Activated B cell treated with CpG ODN at 0.5 μM for 24 hours (primary cell): ENCODE measurements around the gene ARFGEF2. TPM values are rescaled to one million over a fixed set of nuclear protein-coding genes. Genes with fewer than 3 reads are reported as not detected.

Experiments used
- ATAC-seq: fragments of 200-7000 bp; cut with Tn5 transposase; one replicate; pipeline ENCODE4 v1.10.0; 2021; ENCODE audit warnings: low read depth, mild to moderate bottlenecking, moderate library complexity
- CTCF ChIA-PET: fragments of 350-600 bp; sonication (Branson Sonifier 250); formaldehyde crosslinking; loops from one replicate; lab custom pipeline; 2021; ENCODE audit warnings: antibody characterized with exemption; lab: Charles Lee
- POLR2A ChIA-PET: fragments of 350-600 bp; sonication (Branson Sonifier 250); formaldehyde crosslinking; loops from one replicate; lab custom pipeline; 2021; ENCODE audit warnings: antibody characterized with exemption; lab: Charles Lee
- DNase-seq: peaks from one replicate; pipeline ENCODE4 v3.0.0; 2022
- H3K27ac Mint-ChIP-seq: one replicate; pipeline ENCODE4 v1.8.0; 2020; ENCODE audit warnings: mixed read lengths
- H3K27me3 Mint-ChIP-seq: one replicate; pipeline ENCODE4 v1.8.0; 2021; ENCODE audit warnings: mixed read lengths
- H3K36me3 Mint-ChIP-seq: one replicate; pipeline ENCODE4 v1.8.0; 2021; ENCODE audit warnings: low read depth, mixed read lengths
- H3K4me1 Mint-ChIP-seq: one replicate; pipeline ENCODE4 v1.8.0; 2021; ENCODE audit warnings: mixed read lengths
- H3K4me3 Mint-ChIP-seq: one replicate; pipeline ENCODE4 v1.8.0; 2020; ENCODE audit warnings: mild to moderate bottlenecking, mixed read lengths
- H3K9me3 Mint-ChIP-seq: one replicate; pipeline ENCODE4 v1.8.0; 2020; ENCODE audit warnings: mixed read lengths
- intact Hi-C: fragments of 100-400 bp; cut with micrococcal nuclease; formaldehyde crosslinking; loops from one replicate; pipeline ENCODE4 v1.15.1; 2024
- total RNA-seq: library from RNA; stranded (reverse); gene quantifications from 2 replicates; pipeline ENCODE4 v1.2.3, GENCODE V29; 2022
- TF ChIP-seq, protein P1 (sequence below): fragments of 200-600 bp; IDR thresholded peaks from one replicate; pipeline ENCODE4 v1.8.0; 2022; ENCODE audit warnings: antibody characterized with exemption, mild to moderate bottlenecking

The ARFGEF2 gene
- total RNA-seq, 1 donor from 2014 or later = 39.0 TPM

DNA sequence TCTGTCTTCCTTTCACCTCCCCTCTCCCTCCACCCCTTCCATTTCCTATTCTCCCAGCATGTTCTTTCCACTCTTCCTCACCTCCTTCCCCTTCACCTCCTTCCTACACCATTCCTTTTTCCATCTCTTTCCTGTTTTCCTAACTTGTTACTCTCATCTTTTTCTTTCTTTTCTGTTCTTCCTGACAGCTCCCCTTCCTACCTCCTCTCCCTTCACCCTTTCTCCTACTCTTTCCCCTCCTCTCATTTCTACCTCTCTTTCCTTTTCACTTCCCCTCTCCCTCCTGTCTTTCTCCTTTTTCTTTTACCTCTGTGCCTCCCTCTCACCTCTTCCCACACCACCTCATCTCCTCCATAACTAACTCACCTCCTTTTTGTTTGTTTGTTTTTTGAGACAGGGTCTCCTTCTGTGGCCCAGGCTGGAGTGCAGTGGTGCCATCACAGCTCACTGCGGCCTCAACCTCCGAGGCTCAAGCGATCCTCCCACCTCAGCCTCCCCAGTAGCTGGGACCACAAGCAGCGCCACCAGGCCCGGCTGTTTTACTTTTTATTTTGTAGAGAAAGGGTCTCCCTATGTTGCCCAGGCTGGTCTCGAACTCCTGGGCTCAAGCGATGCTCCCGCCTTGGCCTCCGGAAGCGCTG lies 864 bp upstream of the ARFGEF2 start:
- H3K27me3 Mint-ChIP-seq = no peaks in the 10 kb centered on the region
- H3K27ac Mint-ChIP-seq = peak overlapping the region; percentile 90
- H3K4me1 Mint-ChIP-seq = peaks cover 52% of the 10 kb centered on the region
- ATAC-seq (no peak), DNase-seq (no peak)
- intact Hi-C loops = loop anchor here (1.0 to 10.0 kb wide), 6 partner anchors 8 to 1508 kb away; partner anchors contain the start of gene CSE1L
- TF ChIP-seq, protein P1, sequence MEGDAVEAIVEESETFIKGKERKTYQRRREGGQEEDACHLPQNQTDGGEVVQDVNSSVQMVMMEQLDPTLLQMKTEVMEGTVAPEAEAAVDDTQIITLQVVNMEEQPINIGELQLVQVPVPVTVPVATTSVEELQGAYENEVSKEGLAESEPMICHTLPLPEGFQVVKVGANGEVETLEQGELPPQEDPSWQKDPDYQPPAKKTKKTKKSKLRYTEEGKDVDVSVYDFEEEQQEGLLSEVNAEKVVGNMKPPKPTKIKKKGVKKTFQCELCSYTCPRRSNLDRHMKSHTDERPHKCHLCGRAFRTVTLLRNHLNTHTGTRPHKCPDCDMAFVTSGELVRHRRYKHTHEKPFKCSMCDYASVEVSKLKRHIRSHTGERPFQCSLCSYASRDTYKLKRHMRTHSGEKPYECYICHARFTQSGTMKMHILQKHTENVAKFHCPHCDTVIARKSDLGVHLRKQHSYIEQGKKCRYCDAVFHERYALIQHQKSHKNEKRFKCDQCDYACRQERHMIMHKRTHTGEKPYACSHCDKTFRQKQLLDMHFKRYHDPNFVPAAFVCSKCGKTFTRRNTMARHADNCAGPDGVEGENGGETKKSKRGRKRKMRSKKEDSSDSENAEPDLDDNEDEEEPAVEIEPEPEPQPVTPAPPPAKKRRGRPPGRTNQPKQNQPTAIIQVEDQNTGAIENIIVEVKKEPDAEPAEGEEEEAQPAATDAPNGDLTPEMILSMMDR = no peak
- CTCF ChIA-PET = no interaction called here
- H3K9me3 Mint-ChIP-seq = no peaks in the 10 kb centered on the region
- POLR2A ChIA-PET = interaction anchor here (1.5 to 3.7 kb wide), 3 partner anchors 9 to 132 kb away, joined by 4 to 22 read pairs (median 6); no protein-coding TSS in a partner anchor
- H3K4me3 Mint-ChIP-seq = peak overlapping the region; percentile 92
- peaks cover 6% of the 10 kb centered on the region for H3K36me3 Mint-ChIP-seq

DNA sequence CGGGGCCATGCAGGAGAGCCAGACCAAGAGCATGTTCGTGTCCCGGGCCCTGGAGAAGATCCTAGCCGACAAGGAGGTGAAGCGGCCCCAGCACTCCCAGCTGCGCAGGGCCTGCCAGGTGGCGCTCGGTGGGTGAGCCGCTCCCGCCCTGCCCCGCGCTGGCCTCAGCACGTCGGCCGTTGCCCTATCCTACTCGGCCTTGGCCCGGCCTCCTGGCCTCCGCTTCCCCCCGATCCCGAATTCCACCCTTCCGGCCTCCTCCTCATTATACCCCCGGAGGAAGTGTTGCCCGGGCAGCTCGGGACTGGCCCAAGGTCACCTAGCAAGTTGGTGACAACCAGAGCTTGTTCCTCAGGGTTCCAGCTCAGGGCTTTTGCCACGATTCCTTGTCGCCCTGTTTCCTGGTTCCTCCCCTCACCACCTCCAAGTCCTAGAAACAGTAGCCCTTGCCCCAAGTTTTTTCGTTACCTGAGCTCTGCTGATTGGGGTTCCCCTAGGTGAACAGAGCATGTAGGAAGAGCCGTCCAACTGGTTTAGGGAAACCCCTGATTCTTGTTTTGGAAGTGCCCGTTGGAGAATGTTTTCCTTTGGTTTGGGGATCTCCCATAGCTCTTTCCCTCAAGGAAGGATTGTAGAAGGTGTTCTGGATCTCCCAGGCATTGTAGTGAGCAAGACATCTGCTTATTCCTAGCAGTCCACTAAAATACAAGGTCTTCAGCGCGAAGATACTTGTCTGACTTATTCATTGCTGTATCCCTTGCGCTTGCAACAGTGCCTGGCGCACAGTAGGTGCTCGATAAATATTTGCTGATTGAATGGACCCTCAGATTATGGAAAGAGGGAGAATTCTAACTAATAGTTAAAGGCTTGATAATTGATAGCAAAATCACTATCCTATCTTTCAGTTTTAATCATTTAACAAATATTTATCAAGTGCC lies 641 bp downstream of the ARFGEF2 start:
- ChIA-PET POLR2A (interaction anchor here (0.7 to 3.7 kb wide), 12 partner anchors 10 to 1196 kb away, joined by 3 to 22 read pairs (median 4); partner anchors contain the start of gene CSE1L), CTCF (interaction anchor here (0.8 to 1.4 kb wide), 3 partner anchors 16 to 264 kb away, joined by 3 read pairs; no protein-coding TSS in a partner anchor)
- H3K4me3 Mint-ChIP-seq = peak overlapping the region; percentile 93
- DNase-seq (no peak), ATAC-seq (peak; percentile 41)
- peaks cover 67% of the 10 kb centered on the region for H3K4me1 Mint-ChIP-seq
- H3K27me3 Mint-ChIP-seq = no peaks in the 10 kb centered on the region
- TF ChIP-seq, protein P1 = no peak
- intact Hi-C loops = loop anchor here (1.0 to 10.0 kb wide), 7 partner anchors 10 to 1510 kb away; partner anchors contain the start of genes CSE1L and ZNFX1
- H3K36me3 Mint-ChIP-seq = peaks cover 6% of the 10 kb centered on the region
- H3K9me3 Mint-ChIP-seq = no peaks in the 10 kb centered on the region
- H3K27ac Mint-ChIP-seq = peak overlapping the region; percentile 95

DNA sequence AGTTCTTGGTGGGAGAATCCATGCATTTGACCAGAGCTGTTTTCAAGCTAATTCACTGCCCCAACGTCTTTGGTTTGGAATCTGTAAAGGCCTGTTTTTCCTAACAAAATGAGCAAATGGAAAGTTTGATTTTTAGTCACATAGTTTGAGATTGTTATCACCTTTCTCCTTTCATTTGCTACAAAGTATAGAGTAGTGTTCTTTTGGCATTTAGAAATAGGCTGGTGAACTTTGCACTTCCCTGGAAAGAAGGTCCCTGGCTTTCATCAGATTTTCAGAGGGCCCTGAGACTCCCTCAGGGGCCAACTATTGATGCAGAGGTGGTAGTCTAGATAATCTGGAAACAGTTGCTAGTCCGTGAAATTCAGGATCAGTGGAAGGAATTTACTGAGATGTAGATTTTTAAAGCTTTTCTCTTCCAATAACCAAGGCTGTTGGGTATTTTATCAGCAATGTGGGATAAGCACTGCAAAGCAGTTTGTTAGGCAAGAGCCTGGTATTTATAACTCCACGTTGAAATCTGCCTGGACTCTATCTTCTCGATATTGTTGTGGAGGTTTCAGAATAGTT lies 1.7 kb downstream of the ARFGEF2 start:
- peaks cover 71% of the 10 kb centered on the region for H3K4me1 Mint-ChIP-seq
- TF ChIP-seq, protein P1 = no peak
- H3K9me3 Mint-ChIP-seq = no peaks in the 10 kb centered on the region
- H3K27me3 Mint-ChIP-seq = no peaks in the 10 kb centered on the region
- intact Hi-C loops = loop anchor here (2.0 to 10.0 kb wide), 5 partner anchors 124 to 1511 kb away; partner anchors contain the start of genes CSE1L and ZNFX1
- ChIA-PET POLR2A (interaction anchor here (1.2 to 3.7 kb wide), 6 partner anchors 11 to 207 kb away, joined by 3 to 22 read pairs (median 4); partner anchors contain the start of genes CSE1L and PREX1), CTCF (interaction anchor here (1.4 kb wide), 1 partner anchor 18 kb away, joined by 3 read pairs; no protein-coding TSS in a partner anchor)
- peak overlapping the region; percentile 71 for H3K4me3 Mint-ChIP-seq
- peak overlapping the region; percentile 86 for H3K27ac Mint-ChIP-seq
- DNase-seq = no peak
- peaks cover 6% of the 10 kb centered on the region for H3K36me3 Mint-ChIP-seq
- ATAC-seq = no peak

DNA sequence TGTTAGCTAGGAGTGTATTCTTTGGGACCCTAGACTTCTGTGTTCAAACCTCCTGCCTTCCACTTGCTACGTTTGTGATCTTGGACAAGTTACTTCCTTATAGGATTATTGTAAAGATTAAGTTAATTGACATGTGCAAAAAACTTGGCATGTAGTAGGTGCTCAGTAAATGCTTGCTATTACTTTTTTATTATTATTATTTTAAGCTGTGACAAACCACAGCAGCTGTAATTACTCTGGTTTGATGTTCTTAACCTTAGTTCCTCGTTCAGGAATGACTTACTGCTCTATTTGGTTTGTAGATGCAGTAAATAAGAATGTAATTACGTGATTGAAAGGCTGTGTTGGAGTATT lies 3.2 kb downstream of the ARFGEF2 start:
- intact Hi-C loops = loop anchor here (5.0 to 10.0 kb wide), 4 partner anchors 123 to 1512 kb away; partner anchors contain the start of gene CSE1L

More for the DNA sequence above, 3.2 kb downstream of the ARFGEF2 start:
- Mint-ChIP-seq H3K27me3 (no peaks in the 10 kb centered on the region), H3K36me3 (peaks cover 6% of the 10 kb centered on the region), H3K4me1 (peaks cover 72% of the 10 kb centered on the region), H3K9me3 (no peaks in the 10 kb centered on the region), H3K4me3 (peak overlapping the region; percentile 71), H3K27ac (peak overlapping the region; percentile 86)
- POLR2A ChIA-PET = interaction anchor here (0.7 to 1.4 kb wide), 3 partner anchors 97 to 1435 kb away, joined by 3 to 7 read pairs (median 4); partner anchors contain the start of gene PREX1
- CTCF ChIA-PET = interaction anchor here (1.2 kb wide), 1 partner anchor 267 kb away, joined by 6 read pairs; no protein-coding TSS in a partner anchor
- TF ChIP-seq, protein P1 = no peak
- DNase-seq (no peak), ATAC-seq (no peak)
